Stomach smooth muscle (tissue), 2 donors: Measurements from ENCODE around the gene REPS2.
"Not testable (repeated sequence)": the region's sequence is repeated elsewhere in the genome, so short reads cannot be mapped to it uniquely, and the experiment has no call there.

Source experiments
- H3K27ac ChIP-seq: one replicate; pipeline ENCODE4 v1.7.0; 2013; ENCODE audit warnings: mild to moderate bottlenecking, low read length, inconsistent platforms
- H3K27me3 ChIP-seq, 2 donors: one replicate each; pipeline ENCODE4 v1.7.0; 2013; ENCODE audit warnings: low read length in 2 of 2; ENCODE audit not compliant: insufficient read depth in 2 of 2, control insufficient read depth in 1 of 2
- H3K36me3 ChIP-seq, 2 donors: one replicate each; pipeline ENCODE4 v1.7.0; 2013; ENCODE audit warnings: low read length in 2 of 2; ENCODE audit not compliant: control insufficient read depth in 2 of 2, insufficient read depth in 2 of 2
- H3K4me1 ChIP-seq: one replicate; pipeline ENCODE4 v1.7.0; 2013; ENCODE audit warnings: low read length; ENCODE audit not compliant: control insufficient read depth, insufficient read depth
- H3K4me3 ChIP-seq, 2 donors: one replicate each; pipeline ENCODE4 v1.7.0; 2013; ENCODE audit warnings: low read length in 2 of 2
- H3K9ac ChIP-seq, 2 donors: one replicate each; pipeline ENCODE4 v1.7.0; 2013; ENCODE audit warnings: low read length in 2 of 2, mild to moderate bottlenecking in 1 of 2
- H3K9me3 ChIP-seq, 2 donors: one replicate each; pipeline ENCODE4 v1.7.0; 2013; ENCODE audit warnings: low read length in 2 of 2; ENCODE audit not compliant: control insufficient read depth in 2 of 2
- donor health status: healthy.
- donor health status: Pancreatic carcinoma.

The REPS2 gene

GRCh38 chrX:16962661-16963060, 16.2 kb downstream of the REPS2 start:
- not testable (repeated sequence) for H3K4me3 ChIP-seq, H3K27me3 ChIP-seq, H3K36me3 ChIP-seq, H3K9me3 ChIP-seq, H3K9ac ChIP-seq, H3K4me1 ChIP-seq, H3K27ac ChIP-seq

- Histone ChIP-seq H3K9ac (no peak overlapping the region), H3K9me3 (no peaks in the 10 kb centered on the region), H3K4me3 (no peak overlapping the region), H3K27me3 (no peaks in the 10 kb centered on the region), H3K4me1 (no peaks in the 10 kb centered on the region), H3K36me3 (no peaks in the 10 kb centered on the region), H3K27ac (no peak overlapping the region)
Measured at GRCh38 chrX:16963216-16963615, 16.8 kb downstream of the REPS2 start.

GRCh38 chrX:16964976-16965375, 18.5 kb downstream of the REPS2 start:
- H3K27ac ChIP-seq, H3K9me3 ChIP-seq, H3K36me3 ChIP-seq, H3K4me1 ChIP-seq, H3K9ac ChIP-seq, H3K27me3 ChIP-seq, H3K4me3 ChIP-seq: not testable (repeated sequence)

GRCh38 chrX:16966752-16967448, 20.4 kb downstream of the REPS2 start:
- Histone ChIP-seq H3K36me3 (no peaks in the 10 kb centered on the region), H3K9me3 (no peaks in the 10 kb centered on the region), H3K9ac (no peak overlapping the region), H3K27ac (no peak overlapping the region), H3K4me1 (no peaks in the 10 kb centered on the region), H3K27me3 (no peaks in the 10 kb centered on the region), H3K4me3 (no peak overlapping the region)

GRCh38 chrX:16968753-16969152, 22.3 kb downstream of the REPS2 start:
- H3K36me3 ChIP-seq, H3K9me3 ChIP-seq, H3K9ac ChIP-seq, H3K27ac ChIP-seq, H3K4me3 ChIP-seq, H3K27me3 ChIP-seq, H3K4me1 ChIP-seq: not testable (repeated sequence)

GRCh38 chrX:16970977-16971376, 24.5 kb downstream of the REPS2 start:
- Histone ChIP-seq H3K9me3 (no peaks in the 10 kb centered on the region), H3K27ac (no peak overlapping the region), H3K4me1 (no peaks in the 10 kb centered on the region), H3K9ac (no peak overlapping the region), H3K36me3 (no peaks in the 10 kb centered on the region), H3K27me3 (no peaks in the 10 kb centered on the region), H3K4me3 (no peak overlapping the region)

- Histone ChIP-seq H3K27me3 (no peaks in the 10 kb centered on the region), H3K4me3 (no peak overlapping the region), H3K36me3 (no peaks in the 10 kb centered on the region), H3K4me1 (no peaks in the 10 kb centered on the region), H3K27ac (no peak overlapping the region), H3K9me3 (no peaks in the 10 kb centered on the region), H3K9ac (no peak overlapping the region)
Measured at GRCh38 chrX:16971694-16972093, 25.2 kb downstream of the REPS2 start.

- H3K27me3 ChIP-seq: no peaks in the 10 kb centered on the region
- no peak overlapping the region for H3K27ac ChIP-seq
- no peak overlapping the region for H3K4me3 ChIP-seq
- H3K4me1 ChIP-seq: no peaks in the 10 kb centered on the region
- no peak overlapping the region for H3K9ac ChIP-seq
- no peaks in the 10 kb centered on the region for H3K36me3 ChIP-seq
- H3K9me3 ChIP-seq: no peaks in the 10 kb centered on the region
Measured at GRCh38 chrX:16975233-16975632, 28.8 kb downstream of the REPS2 start.

GRCh38 chrX:16977771-16978170, 31.3 kb downstream of the REPS2 start:
- no peaks in the 10 kb centered on the region for H3K4me1 ChIP-seq
- H3K27me3 ChIP-seq: no peaks in the 10 kb centered on the region
- no peak overlapping the region for H3K9ac ChIP-seq
- H3K9me3 ChIP-seq: no peaks in the 10 kb centered on the region
- no peaks in the 10 kb centered on the region for H3K36me3 ChIP-seq
- H3K27ac ChIP-seq: no peak overlapping the region
- H3K4me3 ChIP-seq: no peak overlapping the region

- Histone ChIP-seq H3K27ac (peak overlapping the region; percentile 32), H3K9ac (no peak overlapping the region), H3K4me1 (no peaks in the 10 kb centered on the region), H3K4me3 (no peak overlapping the region), H3K27me3 (no peaks in the 10 kb centered on the region), H3K36me3 (no peaks in the 10 kb centered on the region), H3K9me3 (no peaks in the 10 kb centered on the region)
Measured at GRCh38 chrX:16978193-16978984, 31.9 kb downstream of the REPS2 start.

GRCh38 chrX:16979226-16979625, 32.8 kb downstream of the REPS2 start:
- H3K27ac ChIP-seq: no peak overlapping the region
- no peaks in the 10 kb centered on the region for H3K9me3 ChIP-seq

More at GRCh38 chrX:16979226-16979625, 32.8 kb downstream of the REPS2 start:
- H3K9ac ChIP-seq: no peak overlapping the region
- no peak overlapping the region for H3K4me3 ChIP-seq
- no peaks in the 10 kb centered on the region for H3K4me1 ChIP-seq
- H3K27me3 ChIP-seq: no peaks in the 10 kb centered on the region
- H3K36me3 ChIP-seq: no peaks in the 10 kb centered on the region
